ENCODE data around the gene NUTM2G.
"Not testable (repeated sequence)": the region's sequence is repeated elsewhere in the genome, so short reads cannot be mapped to it uniquely, and the experiment has no call there.

DNA sequence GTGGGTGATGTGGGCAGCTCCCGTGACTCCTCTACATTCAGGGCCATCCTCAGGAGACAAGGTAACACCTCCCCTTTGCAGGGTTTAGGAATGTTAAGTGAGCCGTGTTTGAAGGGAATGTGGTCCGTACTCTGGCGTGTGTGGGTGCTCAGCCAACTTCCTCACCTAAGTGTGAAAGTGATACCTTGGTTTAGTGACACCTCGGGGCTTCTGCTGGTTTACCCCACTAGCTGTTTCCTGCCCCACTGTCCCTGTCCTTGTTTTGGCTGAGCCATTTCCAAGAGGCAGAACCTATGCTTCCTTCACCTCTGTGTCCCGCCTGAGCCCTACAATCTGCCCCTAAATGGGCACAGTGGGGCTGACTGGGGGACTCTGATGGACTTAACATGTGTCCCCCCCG is 12.3 kb downstream of the NUTM2G start:
- TF ChIP-seq, protein P1, sequence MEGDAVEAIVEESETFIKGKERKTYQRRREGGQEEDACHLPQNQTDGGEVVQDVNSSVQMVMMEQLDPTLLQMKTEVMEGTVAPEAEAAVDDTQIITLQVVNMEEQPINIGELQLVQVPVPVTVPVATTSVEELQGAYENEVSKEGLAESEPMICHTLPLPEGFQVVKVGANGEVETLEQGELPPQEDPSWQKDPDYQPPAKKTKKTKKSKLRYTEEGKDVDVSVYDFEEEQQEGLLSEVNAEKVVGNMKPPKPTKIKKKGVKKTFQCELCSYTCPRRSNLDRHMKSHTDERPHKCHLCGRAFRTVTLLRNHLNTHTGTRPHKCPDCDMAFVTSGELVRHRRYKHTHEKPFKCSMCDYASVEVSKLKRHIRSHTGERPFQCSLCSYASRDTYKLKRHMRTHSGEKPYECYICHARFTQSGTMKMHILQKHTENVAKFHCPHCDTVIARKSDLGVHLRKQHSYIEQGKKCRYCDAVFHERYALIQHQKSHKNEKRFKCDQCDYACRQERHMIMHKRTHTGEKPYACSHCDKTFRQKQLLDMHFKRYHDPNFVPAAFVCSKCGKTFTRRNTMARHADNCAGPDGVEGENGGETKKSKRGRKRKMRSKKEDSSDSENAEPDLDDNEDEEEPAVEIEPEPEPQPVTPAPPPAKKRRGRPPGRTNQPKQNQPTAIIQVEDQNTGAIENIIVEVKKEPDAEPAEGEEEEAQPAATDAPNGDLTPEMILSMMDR (IDR thresholded peaks at IDR 0.05 in 8 of 11, conservative IDR thresholded peaks at IDR 0.05 in 3 of 11), result not testable (repeated sequence)
- not testable (repeated sequence) for TF ChIP-seq POLR2AphosphoS5 (IDR thresholded peaks at IDR 0.05)
